Psoas muscle (tissue), 8 donors: Measurements from ENCODE around the gene ANKRD13C. TPM values are rescaled to one million over a fixed set of nuclear protein-coding genes. Genes with fewer than 3 reads are reported as not detected.

Experiments
- ATAC-seq, 4 donors: fragments of 200-7000 bp; cut with Tn5 transposase; one replicate each; pipeline ENCODE4 v1.9.1; 2020; ENCODE audit warnings: moderate library complexity in 3 of 4, mild to moderate bottlenecking in 2 of 4
- DNase-seq, 2 donors: peaks; one replicate each; pipeline ENCODE4 v3.0.0-alpha.2; 2020
- H3K27ac ChIP-seq: fragments of 200-600 bp; one replicate; pipeline ENCODE4 v1.8.0; 2022
- H3K27me3 ChIP-seq, 3 donors: fragments of 200-600 bp in 1 of 3; one replicate each; pipeline versions ENCODE4 v1.6.1 to v1.8.0; 2013 to 2022; ENCODE audit warnings: low read length in 2 of 3, mild to moderate bottlenecking in 2 of 3, moderate library complexity in 1 of 3; ENCODE audit not compliant: insufficient read depth in 3 of 3
- H3K36me3 ChIP-seq, 2 donors: fragments of 200-600 bp in 1 of 2; one replicate each; pipeline versions ENCODE4 v1.6.1 to v1.8.0; 2013 to 2022; ENCODE audit warnings: low read depth in 1 of 2, mild to moderate bottlenecking in 1 of 2, moderate library complexity in 1 of 2; ENCODE audit not compliant: insufficient read depth in 1 of 2
- H3K4me1 ChIP-seq: fragments of 200-600 bp; one replicate; pipeline ENCODE4 v1.8.0; 2022
- H3K4me3 ChIP-seq: fragments of 200-600 bp; one replicate; pipeline ENCODE4 v1.8.0; 2022; ENCODE audit warnings: mild to moderate bottlenecking
- H3K9me3 ChIP-seq: fragments of 200-600 bp; one replicate; pipeline ENCODE4 v1.8.0; 2022
- WGBS, 3 donors: extraction: QIAGEN DNeasy Blood & Tissue Kit; methylation state at CpG; one replicate each; pipeline versions ENCODE4 v1.1.6 to v1.1.7; 2013; 5-methylcytosine and 5-hydroxymethylcytosine counted together
- intact Hi-C, 2 donors: fragments of 100-400 bp; cut with DNase I; formaldehyde crosslinking; loops; one replicate each; pipeline versions ENCODE4 v1.11.0 to v1.14.2; 2022
- polyA plus RNA-seq, 3 donors: library from polyadenylated mRNA; stranded (reverse); fragments of 200-250 nt; gene quantifications; one replicate each; pipeline ENCODE4 v1.2.3, GENCODE V29; 2013
- total RNA-seq, 4 donors: library from RNA; stranded (reverse); fragmentation: NEBNext Ultra II Directional in 2 of 4; extraction: Animal tissue kit (Norgen Biotek cat#: 25700) in 2 of 4; gene quantifications; one replicate each; pipeline versions ENCODE4 v1.2.1 to v1.2.4, GENCODE V29; 2021 to 2023
- TF ChIP-seq, protein P1 (sequence below): fragments of 200-600 bp; IDR thresholded peaks from one replicate; pipeline ENCODE4 v1.8.0; 2022; ENCODE audit warnings: antibody characterized with exemption
- donor health status: healthy with polysubstance abuse.
- donor health status: DM: no; HTN: no; CAD: no; lungs with moderate emphysema.
- donor health status: Bipolar disorder and iron deficiency.
- donor health status: healthy.
- donor health status: DM: yes; HTN: yes; CAD: no.
- donor health status: DM: no; HTN: no; CAD: no.
- donor health status: DM: no; HTN: no; CAD: no.
- donor health status: DM: yes; HTN: yes; CAD: no.

Gene ANKRD13C
- total and polyA plus RNA-seq, 7 donors: 5.9 to 18.1 (median 11.4) TPM

DNA sequence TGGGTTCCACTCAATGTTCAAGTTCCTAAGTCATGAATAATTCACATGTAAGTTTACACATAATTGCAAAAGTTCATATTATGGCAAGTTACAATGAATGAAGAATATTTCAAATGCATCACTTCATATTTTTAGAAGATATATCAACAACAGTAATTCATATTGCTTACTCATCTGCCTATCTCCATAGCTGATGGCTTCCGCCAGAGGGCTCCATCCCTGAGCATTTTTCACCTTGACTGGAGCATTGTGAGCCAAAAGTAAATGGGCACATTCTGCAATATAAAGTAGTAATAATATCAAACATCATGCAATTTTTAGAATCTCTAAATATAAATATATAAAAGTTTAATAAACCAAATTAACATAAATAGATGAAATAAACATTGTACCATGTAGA lies 29.8 kb downstream of the ANKRD13C start:
- H3K36me3 ChIP-seq: peaks cover 0 to 8% of the 10 kb centered on the region in 2 donors
- intact Hi-C loops: no loop called here
- TF ChIP-seq, protein P1, sequence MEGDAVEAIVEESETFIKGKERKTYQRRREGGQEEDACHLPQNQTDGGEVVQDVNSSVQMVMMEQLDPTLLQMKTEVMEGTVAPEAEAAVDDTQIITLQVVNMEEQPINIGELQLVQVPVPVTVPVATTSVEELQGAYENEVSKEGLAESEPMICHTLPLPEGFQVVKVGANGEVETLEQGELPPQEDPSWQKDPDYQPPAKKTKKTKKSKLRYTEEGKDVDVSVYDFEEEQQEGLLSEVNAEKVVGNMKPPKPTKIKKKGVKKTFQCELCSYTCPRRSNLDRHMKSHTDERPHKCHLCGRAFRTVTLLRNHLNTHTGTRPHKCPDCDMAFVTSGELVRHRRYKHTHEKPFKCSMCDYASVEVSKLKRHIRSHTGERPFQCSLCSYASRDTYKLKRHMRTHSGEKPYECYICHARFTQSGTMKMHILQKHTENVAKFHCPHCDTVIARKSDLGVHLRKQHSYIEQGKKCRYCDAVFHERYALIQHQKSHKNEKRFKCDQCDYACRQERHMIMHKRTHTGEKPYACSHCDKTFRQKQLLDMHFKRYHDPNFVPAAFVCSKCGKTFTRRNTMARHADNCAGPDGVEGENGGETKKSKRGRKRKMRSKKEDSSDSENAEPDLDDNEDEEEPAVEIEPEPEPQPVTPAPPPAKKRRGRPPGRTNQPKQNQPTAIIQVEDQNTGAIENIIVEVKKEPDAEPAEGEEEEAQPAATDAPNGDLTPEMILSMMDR: no peak

DNA sequence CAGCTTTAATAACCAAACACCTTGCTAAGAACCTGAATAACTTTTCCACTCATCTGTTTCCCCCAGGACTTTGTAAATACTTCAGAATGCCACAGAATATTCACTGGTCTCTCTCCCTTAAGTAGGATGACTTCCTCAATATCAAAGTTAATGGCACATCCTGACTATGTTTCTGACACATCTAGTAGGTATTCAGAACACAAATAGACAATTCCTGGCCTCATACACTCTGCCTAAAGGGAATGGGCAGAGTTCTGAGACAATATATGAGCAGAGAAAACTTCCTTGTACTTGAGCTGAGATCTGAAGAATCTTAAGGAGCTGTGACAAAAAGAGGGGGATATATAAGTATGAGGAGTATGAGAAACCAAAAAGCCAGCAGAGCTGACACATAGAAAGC lies 34.8 kb downstream of the ANKRD13C start:
- DNase-seq: no peak
- intact Hi-C loops: no loop called here
- Histone ChIP-seq H3K36me3 (peaks cover 0 to 8% of the 10 kb centered on the region in 2 donors), H3K4me3 (no peak overlapping the region), H3K27me3 (no peaks in the 10 kb centered on the region), H3K9me3 (no peaks in the 10 kb centered on the region), H3K4me1 (no peaks in the 10 kb centered on the region), H3K27ac (no peak overlapping the region)
- no peak for ATAC-seq
- TF ChIP-seq, protein P1: no peak

More for the DNA sequence above, 29.8 kb downstream of the ANKRD13C start:
- DNase-seq (no peak), ATAC-seq (no peak)
- H3K9me3 ChIP-seq: no peaks in the 10 kb centered on the region
- 99 to 100% (median 100%) methylated on average over 1 of the region's 1 CpG for WGBS, 3 donors
- no peaks in the 10 kb centered on the region for H3K4me1 ChIP-seq
- H3K27ac ChIP-seq: no peak overlapping the region
- no peak overlapping the region for H3K4me3 ChIP-seq
- no peaks in the 10 kb centered on the region for H3K27me3 ChIP-seq

DNA sequence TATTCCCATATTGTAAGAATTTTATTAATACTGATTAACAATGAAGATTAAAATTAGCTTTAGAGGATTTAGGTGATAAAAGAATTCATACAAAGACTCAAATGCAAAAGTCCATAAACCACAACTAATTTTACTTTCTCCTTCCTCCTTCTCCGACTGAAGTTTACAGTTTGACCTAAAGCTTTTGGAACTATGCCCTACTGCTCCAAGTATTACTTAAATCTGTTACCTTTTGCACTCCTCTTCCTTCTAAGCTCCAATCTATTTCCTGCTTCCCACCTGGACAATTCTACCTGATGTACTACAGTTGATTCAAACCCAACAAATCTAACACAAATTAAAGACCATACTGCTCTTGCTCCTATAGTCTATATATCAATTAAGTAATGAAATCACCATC lies 36.3 kb downstream of the ANKRD13C start:
- intact Hi-C loops: no loop called here

DNA sequence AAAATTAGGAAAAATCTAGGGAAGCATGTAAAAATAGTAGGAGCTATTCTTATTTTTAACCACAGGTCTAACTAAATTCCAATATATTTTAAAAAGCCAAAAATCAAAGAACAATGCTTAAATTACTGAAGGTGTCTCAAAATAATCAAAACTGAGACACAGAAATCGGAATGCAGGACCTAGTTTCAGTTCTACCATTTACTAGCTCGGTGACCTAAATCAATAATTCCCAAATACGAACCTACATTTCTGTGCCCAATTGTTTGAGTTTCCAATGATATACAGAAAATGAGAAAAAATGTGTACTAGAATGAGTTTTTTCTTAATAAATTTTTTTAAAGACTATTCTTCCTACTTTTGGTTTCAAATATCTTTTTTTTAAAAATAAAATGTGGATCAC lies 37.4 kb downstream of the ANKRD13C start:
- ATAC-seq: no peak
- no peaks in the 10 kb centered on the region for H3K27me3 ChIP-seq
- no peak overlapping the region for H3K4me3 ChIP-seq
- DNase-seq: no peak
- H3K4me1 ChIP-seq: no peaks in the 10 kb centered on the region
- intact Hi-C loops: no loop called here
- 92 to 96% (median 93%) methylated on average over 3 of the region's 3 CpGs for WGBS, 3 donors
- H3K36me3 ChIP-seq: no peaks in the 10 kb centered on the region
- no peak overlapping the region for H3K27ac ChIP-seq
- no peaks in the 10 kb centered on the region for H3K9me3 ChIP-seq
- TF ChIP-seq, protein P1: no peak

More for the DNA sequence above, 36.3 kb downstream of the ANKRD13C start:
- WGBS, 3 donors: 50 to 78% (median 67%) methylated on average over 1 of the region's 1 CpG
- H3K4me1 ChIP-seq: no peaks in the 10 kb centered on the region
- no peaks in the 10 kb centered on the region for H3K9me3 ChIP-seq
- no peak overlapping the region for H3K4me3 ChIP-seq
- ATAC-seq: no peak
- DNase-seq: no peak
- H3K27me3 ChIP-seq: no peaks in the 10 kb centered on the region
- peaks cover 0 to 8% of the 10 kb centered on the region in 2 donors for H3K36me3 ChIP-seq
- TF ChIP-seq, protein P1: no peak
- no peak overlapping the region for H3K27ac ChIP-seq

DNA sequence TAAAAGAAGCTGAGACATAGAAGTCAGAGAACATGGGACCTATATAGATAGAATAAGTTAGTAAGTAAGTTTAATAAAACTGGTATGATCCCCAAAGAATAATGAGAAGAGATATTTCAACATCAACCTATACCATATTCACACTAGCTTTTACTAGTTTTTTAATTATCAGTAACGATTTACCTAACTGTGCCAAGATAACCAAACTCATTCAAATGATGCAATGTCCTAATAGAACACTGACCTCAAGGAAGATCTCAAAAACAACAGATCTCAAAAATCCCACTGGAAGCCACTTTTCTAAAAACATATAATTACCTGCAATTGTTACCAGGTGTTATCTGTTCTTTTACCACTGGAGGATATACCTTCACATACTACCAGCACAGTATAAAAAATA lies 38.7 kb downstream of the ANKRD13C start:
- H3K4me1 ChIP-seq: no peaks in the 10 kb centered on the region
- H3K9me3 ChIP-seq: no peaks in the 10 kb centered on the region
- intact Hi-C loops: no loop called here
- H3K36me3 ChIP-seq: no peaks in the 10 kb centered on the region
- 88 to 89% (median 88%) methylated on average over 1 of the region's 1 CpG for WGBS, 3 donors
- DNase-seq (no peak), ATAC-seq (no peak)
- H3K27me3 ChIP-seq: no peaks in the 10 kb centered on the region
- TF ChIP-seq, protein P1: no peak
- no peak overlapping the region for H3K27ac ChIP-seq
- H3K4me3 ChIP-seq: no peak overlapping the region
